WTC11 (cell line): ENCODE results near the gene ABL1.

Experiments used
- ATF2 ChIP-seq: sonication (generic); formaldehyde crosslinking; IDR thresholded peaks from 2 replicates; pipeline ENCODE4 v1.8.1; 2022; ENCODE audit warnings: low read depth, missing genetic modification reagents, borderline replicate concordance
- CBFB ChIP-seq: sonication (generic); formaldehyde crosslinking; IDR thresholded peaks from 2 replicates; pipeline ENCODE4 v1.8.1; 2022; ENCODE audit warnings: mild to moderate bottlenecking, low read depth, missing genetic modification reagents
- CDX4 ChIP-seq: fragments of 250-450 bp; sonication (Bioruptor Pico); IDR thresholded peaks from 2 replicates; pipeline ENCODE4 v1.9.0; 2021; ENCODE audit warnings: moderate library complexity, mild to moderate bottlenecking, inconsistent platforms, borderline replicate concordance
- CREB1 ChIP-seq: sonication (generic); formaldehyde crosslinking; IDR thresholded peaks from 2 replicates; pipeline ENCODE4 v1.8.0; 2023; ENCODE audit warnings: mild to moderate bottlenecking, missing genetic modification reagents
- CTCF ChIP-seq: fragments of 200-600 bp; IDR thresholded peaks from 2 replicates; pipeline ENCODE4 v1.8.0; 2022; ENCODE audit warnings: antibody characterized with exemption
- E2F5 ChIP-seq: sonication (generic); formaldehyde crosslinking; IDR thresholded peaks from 2 replicates; pipeline ENCODE4 v1.8.1; 2022; ENCODE audit warnings: mild to moderate bottlenecking, moderate library complexity, missing genetic modification reagents
- ESRRA ChIP-seq: sonication (generic); formaldehyde crosslinking; IDR thresholded peaks from 2 replicates; pipeline ENCODE4 v1.8.1; 2022; ENCODE audit warnings: mild to moderate bottlenecking, missing genetic modification reagents, borderline replicate concordance
- HMGXB4 ChIP-seq: sonication (generic); formaldehyde crosslinking; IDR thresholded peaks from 2 replicates; pipeline ENCODE4 v1.8.1; 2023; ENCODE audit warnings: mild to moderate bottlenecking, moderate library complexity, missing genetic modification reagents
- IRF1 ChIP-seq: sonication (generic); formaldehyde crosslinking; IDR thresholded peaks from 2 replicates; pipeline ENCODE4 v1.8.0; 2023; ENCODE audit warnings: missing genetic modification reagents
- MAX ChIP-seq: sonication (generic); formaldehyde crosslinking; IDR thresholded peaks from 2 replicates; pipeline ENCODE4 v1.8.0; 2022; ENCODE audit warnings: mild to moderate bottlenecking, missing genetic modification reagents
- NR3C1 ChIP-seq: sonication (generic); formaldehyde crosslinking; conservative IDR thresholded peaks from 2 replicates; pipeline ENCODE4 v1.8.1; 2023; ENCODE audit warnings: low read depth, mild to moderate bottlenecking, missing genetic modification reagents
- PRDM15 ChIP-seq: sonication (generic); formaldehyde crosslinking; IDR thresholded peaks from 2 replicates; pipeline ENCODE4 v1.8.0; 2022; ENCODE audit warnings: missing genetic modification reagents
- SP1 ChIP-seq: sonication (generic); formaldehyde crosslinking; conservative IDR thresholded peaks from 2 replicates; pipeline ENCODE4 v1.8.1; 2022; ENCODE audit warnings: missing genetic modification reagents
- TEAD1 ChIP-seq: sonication (generic); formaldehyde crosslinking; IDR thresholded peaks from 2 replicates; pipeline ENCODE4 v1.8.0; 2022; ENCODE audit warnings: mild to moderate bottlenecking, missing genetic modification reagents

- TF ChIP-seq CTCF (no peak), NR3C1 (CRISPR knock-in tag) (no peak), TEAD1 (CRISPR knock-in tag) (no peak), SP1 (CRISPR knock-in tag) (no peak), CREB1 (CRISPR knock-in tag) (no peak), CDX4 (CRISPR knock-in tag) (no peak), MAX (CRISPR knock-in tag) (no peak), CBFB (CRISPR knock-in tag) (no peak), ATF2 (CRISPR knock-in tag) (no peak), PRDM15 (CRISPR knock-in tag) (no peak), E2F5 (CRISPR knock-in tag) (no peak), HMGXB4 (CRISPR knock-in tag) (no peak), ESRRA (no peak), IRF1 (CRISPR knock-in tag) (no peak)
Observed at GRCh38 chr9:130833031-130833990, 1.7 kb upstream of the ABL1 start.
